HG03460 (cell line): Measurements from ENCODE around the gene ECT2L.

ENCODE experiments used
- ATAC-seq: cut with Tn5 transposase; IDR thresholded peaks from one replicate; pipeline ENCODE4 v1.9.1; 2021; ENCODE audit not compliant: unreplicated experiment

The ECT2L gene

GRCh38 chr6:138857775-138858174 lies 61.9 kb downstream of the ECT2L start:
- ATAC-seq: no peak

- ATAC-seq: no peak
Observed at GRCh38 chr6:138862456-138862855, 66.6 kb downstream of the ECT2L start.

- no peak for ATAC-seq
Observed at GRCh38 chr6:138863321-138863720, 67.4 kb downstream of the ECT2L start.

DNA sequence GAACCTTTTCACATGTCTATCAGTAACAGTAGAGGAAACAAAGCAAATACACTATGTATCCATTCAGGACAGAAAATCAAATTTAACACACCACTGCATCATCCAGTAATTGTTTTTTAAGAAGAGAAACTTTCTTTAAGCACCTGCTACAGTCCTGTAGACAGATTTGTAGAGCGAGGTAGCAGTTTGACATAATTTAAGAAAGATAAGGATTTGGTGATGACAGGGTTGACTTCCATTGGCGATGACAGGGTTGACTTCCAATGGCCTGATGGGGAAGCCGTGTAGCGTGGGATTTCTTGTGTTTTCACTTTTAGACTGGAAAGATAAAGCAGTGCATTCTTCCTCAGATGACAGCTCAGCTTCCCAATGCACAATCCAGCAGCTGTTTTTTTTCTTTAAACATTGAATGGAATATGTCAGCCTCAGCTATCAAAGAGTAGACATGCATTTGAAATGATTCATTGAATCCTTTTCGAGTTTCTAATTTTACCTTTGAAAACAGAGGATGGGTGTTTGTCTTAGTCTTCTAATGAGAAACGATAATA lies 68.5 kb downstream of the ECT2L start:
- no peak for ATAC-seq

GRCh38 chr6:138865480-138866109 lies 69.7 kb downstream of the ECT2L start:
- ATAC-seq: no peak

DNA sequence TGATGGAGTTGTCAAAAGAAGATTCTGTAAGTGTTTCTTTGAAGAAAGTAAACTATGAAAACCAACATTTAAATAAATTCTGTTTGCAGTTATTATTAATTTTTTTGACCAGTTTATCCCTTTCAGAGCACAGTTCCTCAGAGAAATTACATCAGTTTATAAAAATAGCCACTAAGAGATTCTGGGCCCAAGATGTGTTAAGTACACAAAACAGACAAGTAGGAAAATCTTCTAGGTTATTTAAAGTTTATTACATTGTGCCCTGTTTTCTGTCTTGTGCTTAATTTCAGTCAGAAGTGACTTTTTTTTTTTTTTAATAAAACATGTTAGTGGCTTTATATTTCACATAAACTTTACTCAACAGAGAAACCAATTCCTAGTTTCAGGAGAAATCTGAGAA lies 72.3 kb downstream of the ECT2L start:
- no peak for ATAC-seq

GRCh38 chr6:138869398-138869797 lies 73.5 kb downstream of the ECT2L start:
- no peak for ATAC-seq

GRCh38 chr6:138873191-138873590 lies 77.3 kb downstream of the ECT2L start:
- no peak for ATAC-seq

- ATAC-seq: peak; percentile 60
Observed at GRCh38 chr6:138882369-138883017, 86.6 kb downstream of the ECT2L start.

DNA sequence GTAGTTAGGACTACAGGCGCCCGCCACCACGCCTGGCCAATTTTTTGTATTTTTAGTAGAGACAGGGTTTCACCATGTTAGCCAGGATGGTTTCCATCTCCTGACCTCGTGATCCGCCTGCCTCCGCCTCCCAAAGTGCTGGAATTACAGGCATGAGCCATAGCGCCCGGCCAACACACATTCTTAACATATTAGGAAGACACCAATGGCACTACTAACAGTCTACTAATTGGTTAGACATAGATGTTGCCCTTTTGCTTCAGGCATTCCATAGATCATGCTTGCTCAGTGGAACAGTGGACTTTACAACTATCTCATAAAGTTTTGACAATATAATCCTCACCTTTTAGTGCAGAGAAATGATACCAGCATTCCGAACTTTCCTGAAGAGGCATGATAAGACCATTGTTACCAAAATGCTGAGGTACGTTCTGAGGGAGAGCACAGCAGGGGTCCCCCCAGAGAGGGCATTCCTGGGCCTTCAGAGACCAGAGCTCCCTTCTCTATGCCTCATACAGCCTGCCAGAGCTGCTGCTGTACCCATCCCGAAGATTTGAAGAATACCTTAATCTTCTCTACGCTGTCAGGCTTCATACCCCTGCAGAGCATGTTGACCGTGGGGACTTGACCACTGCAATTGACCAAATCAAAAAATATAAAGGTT lies 89.4 kb downstream of the ECT2L start:
- ATAC-seq: no peak

DNA sequence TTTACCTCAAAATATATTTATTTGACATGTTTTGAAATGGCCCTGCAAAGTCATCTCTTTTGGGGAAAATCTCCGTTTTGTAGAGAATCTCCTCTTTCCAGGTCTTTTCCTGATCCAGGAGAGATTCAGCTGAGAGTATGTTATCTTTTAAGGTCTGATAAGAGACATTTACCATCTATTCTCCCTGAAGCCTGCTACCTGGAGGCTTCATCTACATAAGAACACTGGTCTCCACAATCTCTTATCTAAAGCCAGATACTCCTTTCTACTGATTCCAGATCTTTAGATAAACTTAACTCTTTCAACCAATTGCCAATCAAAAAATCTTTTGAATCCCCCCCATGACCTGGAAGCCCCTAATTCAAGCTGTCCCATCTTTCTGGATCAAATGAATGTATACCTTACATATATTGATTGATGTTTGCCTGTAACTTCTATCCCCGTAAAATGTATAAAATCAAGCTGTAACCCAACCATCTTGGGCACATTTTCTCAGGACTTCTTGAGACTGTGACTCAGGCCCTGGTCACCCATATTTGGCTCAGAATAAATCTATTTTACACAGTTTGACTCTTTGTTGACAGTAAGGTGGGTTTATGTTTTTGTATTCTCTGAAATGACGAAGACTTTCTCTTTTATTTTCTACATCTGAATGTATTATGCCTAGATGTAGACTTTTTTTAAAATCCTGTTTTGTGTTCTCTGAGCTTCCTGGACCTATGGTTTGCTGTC lies 95.5 kb downstream of the ECT2L start:
- no peak for ATAC-seq

GRCh38 chr6:138896104-138896756 lies 100.3 kb downstream of the ECT2L start:
- ATAC-seq: no peak

- no peak for ATAC-seq
Observed at GRCh38 chr6:138897031-138897430, 101.1 kb downstream of the ECT2L start.

GRCh38 chr6:138907167-138907566 lies 111.3 kb downstream of the ECT2L start:
- no peak for ATAC-seq

GRCh38 chr6:138909511-138909910 lies 113.6 kb downstream of the ECT2L start:
- no peak for ATAC-seq

GRCh38 chr6:138909975-138910374 lies 114.1 kb downstream of the ECT2L start:
- no peak for ATAC-seq

DNA sequence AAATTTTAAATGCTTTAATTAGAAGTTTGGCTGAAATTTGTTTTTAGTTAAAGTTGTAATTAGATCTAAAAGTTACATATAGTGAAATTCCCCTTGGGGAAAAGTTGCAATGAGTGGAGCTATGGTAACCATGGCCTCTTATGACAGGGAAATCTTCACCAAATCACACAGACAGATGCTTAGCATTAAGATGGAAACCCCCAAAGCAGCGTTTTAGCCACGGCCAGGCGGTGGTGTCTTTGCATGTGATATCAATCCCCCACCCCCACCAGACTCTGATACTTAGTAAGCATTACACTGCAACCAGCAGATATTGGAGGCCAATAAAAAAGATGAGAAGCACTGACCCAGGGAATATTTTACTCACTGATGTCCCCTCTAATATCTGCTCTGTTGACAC lies 116.4 kb downstream of the ECT2L start:
- no peak for ATAC-seq

DNA sequence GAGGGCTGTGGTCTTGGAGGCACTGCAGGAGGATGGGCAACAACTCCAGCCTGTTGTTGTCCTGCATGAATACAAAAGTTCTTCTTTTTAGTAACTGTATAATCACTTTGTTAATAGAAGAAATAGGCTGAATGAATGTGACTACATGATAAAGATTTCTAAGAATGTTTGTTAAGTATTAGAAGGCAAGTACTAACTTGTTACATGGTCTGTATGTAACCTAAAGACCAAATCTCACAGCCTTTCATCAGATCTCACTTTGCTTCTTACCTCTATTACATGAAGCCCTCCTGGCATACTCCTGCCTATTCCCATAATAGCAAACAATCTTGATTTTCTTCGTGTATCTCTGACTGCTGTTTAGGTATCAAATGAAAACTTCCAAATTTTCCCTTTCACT lies 118.8 kb downstream of the ECT2L start:
- ATAC-seq: no peak

DNA sequence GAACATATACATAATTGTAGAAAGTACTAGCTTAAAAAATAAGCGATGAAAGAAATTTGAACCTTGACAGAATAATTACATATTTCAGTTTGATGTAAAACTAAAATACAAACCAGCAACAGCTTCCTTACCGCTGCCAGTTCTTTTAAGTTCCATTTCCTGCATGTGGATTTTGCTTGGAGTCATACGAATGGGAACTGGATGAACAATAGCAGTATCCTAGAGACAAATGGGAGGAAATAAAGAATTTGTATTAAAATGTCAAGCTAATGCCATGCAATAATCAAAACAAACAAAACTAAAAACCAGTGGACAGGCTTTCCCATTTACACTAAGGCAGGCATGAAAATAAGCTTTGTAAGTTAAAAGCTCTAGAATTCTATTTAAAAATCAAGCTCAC lies 125.0 kb downstream of the ECT2L start:
- ATAC-seq: no peak

DNA sequence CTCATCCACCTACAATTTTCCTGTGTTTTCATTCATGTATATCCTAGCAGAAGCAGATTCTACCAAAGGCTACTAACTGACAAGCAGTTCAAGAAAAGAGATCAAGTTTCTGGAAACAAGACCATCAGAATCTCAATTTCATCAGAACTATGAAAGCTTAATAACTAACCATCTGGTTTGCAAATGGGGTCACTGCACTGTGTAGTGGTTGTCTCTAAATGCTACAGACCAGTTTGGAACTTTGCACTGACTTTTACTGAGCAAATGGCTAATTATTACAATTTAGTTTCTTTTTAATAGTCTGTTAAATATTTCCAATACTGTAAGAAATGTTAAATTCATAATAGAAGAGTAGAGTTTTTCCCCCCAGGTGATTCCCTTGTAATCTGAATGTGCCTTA lies 127.7 kb downstream of the ECT2L start:
- peak; percentile 82 for ATAC-seq

DNA sequence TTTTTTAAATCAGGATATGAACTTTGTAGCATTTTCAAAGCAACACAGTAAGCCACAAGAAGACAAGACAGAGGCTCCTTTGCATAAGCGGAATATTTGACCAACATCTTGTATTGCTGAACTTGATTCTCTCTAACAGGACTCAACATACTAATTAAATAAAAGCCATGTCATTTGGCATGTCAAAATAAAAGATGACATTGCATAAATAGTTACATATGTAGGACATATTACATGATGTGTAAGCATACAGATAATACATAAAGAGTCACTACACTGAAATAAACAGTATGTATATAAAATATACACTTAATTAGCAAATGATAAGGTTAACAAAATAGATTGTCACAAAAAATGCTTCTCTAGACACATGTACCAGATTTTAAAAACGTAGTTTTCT lies 129.9 kb downstream of the ECT2L start:
- ATAC-seq: no peak
